ENCODE measurements around the gene RBFOX1.

DNA sequence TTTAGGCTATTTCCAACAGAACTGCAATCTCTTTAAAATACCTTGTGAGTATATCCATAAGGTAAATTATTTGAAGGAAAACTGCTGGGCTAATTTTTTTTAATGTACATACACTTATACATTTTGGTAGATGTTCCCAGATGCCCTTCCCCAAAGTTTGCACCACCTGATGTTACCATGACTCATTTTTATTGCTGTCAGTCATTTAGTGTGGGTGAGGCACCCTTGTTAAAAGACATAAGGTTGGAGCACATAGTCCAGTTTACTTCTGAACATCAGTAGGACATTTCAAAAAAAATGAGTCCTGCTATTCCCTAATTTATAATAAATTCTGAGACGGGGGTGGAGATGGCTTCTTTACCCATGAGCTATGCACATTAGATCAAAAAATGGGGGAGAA is 138.6 kb downstream of the RBFOX1 start:
- TF ChIP-seq EZH2 (IDR thresholded peaks at IDR 0.05), result no peak
- TF ChIP-seq POLR2AphosphoS5 (IDR thresholded peaks at IDR 0.05; ENCODE audit: borderline replicate concordance, low read depth, low read length), result no peak
- TF ChIP-seq FOXP2 (optimal IDR thresholded peaks at IDR 0.05; ENCODE audit: control extremely low read depth, extremely low read length, insufficient read depth), result no peak
